Measurements from ENCODE around the gene TNFAIP8L1.

Gene TNFAIP8L1

DNA sequence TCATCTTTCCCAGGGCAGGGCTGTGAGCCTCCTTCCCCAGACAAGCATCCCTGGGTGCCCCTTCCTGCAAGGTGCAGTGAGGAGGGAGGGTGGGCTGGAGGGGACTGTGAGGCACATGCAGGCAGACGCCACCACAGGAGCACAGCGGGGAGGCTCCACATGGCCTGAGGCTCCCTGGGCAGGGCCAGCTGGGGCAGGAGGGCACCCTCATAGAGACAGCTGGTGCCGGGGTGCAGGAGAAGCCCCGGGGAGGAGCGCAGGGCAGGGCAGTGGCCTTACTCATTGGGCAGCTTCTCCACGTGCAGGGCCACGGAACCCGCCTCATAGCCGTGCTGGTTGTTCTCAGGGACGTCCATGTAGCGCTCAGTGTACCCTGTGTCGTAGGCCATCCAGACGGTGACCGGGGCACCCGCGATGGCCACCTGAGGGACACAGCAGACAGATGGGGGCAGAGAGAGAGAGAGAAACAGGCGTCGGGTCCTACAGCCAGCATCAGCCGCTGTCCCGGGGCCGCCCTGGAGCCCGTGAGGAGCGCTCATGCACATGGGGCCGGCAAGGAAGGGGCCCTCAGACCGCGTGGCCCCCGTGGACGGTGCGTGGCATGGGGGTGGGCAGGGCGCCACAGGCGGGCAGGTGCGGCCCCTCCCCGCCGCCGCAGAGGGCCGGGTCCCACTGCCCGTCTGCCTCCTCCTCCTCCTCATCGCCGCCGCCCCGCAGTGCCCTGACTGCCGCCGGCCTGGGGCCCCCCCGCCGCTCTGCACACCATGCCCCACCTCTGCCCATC is 43.3 kb downstream of the TNFAIP8L1 start:
- DNase-seq: no peak

DNA sequence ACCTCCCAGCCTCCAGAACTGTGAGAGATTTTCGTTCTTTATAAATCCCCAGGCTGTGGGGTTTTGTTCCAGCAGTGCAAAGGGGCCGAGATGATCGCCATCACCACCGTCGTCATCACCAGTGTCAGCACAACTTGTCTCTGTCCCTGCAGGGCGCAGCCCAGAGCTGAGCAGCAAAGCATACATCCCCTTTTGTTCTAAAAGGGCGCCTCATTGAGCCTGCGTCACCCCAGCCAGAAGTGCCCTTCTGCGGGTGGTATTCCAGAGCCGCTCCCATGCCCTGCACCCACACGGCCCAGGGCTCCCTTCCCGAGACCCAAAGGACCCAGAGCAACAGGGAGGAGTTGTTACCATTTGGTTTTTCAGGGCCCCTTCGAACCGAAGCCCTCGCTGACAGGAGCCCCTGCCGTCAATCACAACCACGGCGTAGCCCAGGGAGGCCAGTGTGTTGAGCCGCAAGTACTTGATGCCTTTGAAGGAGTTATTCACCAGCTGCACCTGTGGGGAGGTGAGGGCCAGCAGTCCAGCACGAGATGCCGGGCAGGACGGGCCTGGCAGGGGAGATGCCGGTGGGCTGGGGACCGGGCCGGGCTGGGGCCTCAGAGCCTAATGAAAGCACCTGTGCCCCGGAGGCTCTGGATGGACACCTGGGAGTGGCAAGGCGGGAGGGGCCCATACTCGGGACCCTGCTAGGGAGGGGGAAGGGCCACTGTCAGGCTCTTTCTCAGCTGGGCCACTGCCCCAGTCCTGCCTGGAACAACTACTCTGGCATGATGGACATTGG is 45.2 kb downstream of the TNFAIP8L1 start:
- no peak for DNase-seq

DNA sequence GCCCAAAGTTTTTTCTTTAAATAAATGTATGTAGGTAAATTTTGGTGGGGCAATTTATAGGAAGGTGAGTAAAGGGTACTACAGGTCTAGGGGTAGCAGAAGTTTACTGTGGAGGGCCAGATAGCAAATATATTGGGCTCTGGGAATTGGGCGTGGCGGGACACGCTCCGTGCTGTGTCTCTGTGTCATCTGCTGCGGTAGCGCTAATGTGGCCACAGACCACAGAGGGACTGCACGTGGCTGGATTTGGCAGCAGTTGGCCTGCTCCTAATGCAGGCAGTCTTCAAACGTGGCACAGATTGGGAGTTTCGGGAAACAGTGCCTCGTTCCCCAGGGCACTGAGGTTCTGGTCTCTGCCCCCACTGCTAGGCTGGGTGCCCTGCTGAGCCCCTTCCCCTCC is 47.4 kb downstream of the TNFAIP8L1 start:
- no peak for DNase-seq

DNA sequence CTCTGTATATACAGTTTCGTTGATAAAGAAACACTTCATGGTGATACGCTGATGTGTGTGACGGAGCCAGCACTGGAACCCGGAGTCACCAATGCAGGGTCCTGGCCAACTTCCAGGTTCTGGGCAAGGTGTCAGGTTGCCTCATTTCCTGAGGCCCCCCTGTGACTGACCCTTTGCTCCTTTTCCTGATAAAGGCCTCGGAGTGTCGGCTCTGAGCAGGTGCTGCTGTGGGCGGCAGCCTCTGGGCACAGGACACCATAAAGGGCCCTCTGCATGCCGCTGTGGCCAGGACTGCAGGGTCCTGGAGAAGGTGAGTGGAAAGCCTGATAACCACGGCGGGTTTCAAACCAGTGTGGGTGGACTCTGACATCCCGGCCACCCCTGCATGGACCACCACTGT is 48.1 kb downstream of the TNFAIP8L1 start:
- DNase-seq: no peak

DNA sequence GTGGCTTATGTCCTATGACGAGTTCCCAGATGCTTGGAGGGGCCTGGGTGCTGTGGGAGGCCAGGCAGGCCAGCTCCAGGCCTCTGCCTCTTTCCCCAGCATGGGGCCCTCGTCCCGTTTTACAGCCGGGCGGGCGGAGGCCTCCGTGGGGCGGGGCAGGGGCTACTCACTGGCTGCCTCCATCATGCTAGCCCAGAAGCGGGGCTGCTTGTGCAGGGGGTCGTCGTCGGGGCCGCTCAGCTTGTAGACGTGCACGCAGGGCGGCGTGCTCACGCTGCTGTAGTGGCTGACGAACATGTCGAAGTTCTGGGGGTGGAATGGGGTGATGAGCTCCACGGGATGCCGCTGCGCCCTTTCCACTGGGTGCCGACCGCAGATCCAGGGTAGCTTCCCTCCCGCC is 49.3 kb downstream of the TNFAIP8L1 start:
- no peak for DNase-seq

DNA sequence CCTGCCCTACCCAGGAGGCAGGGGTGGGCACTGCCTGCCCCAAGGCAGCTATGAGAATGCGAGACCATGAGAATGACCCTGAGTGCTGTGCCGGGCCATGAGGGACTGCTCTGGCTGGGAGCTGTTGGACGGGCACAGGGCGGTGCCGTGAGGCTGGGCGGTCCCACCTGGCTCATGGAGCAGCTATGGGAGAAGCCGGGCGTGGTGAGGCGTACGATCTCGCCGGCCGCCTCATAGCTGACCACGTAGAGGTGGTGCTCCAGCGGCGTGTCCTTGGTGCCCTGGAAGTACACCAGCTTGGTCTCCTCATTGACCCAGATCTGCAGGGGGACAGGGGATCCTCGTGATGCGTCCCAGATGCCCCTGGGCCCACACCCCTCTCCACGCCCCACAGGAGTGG is 50.1 kb downstream of the TNFAIP8L1 start:
- no peak for DNase-seq

DNA sequence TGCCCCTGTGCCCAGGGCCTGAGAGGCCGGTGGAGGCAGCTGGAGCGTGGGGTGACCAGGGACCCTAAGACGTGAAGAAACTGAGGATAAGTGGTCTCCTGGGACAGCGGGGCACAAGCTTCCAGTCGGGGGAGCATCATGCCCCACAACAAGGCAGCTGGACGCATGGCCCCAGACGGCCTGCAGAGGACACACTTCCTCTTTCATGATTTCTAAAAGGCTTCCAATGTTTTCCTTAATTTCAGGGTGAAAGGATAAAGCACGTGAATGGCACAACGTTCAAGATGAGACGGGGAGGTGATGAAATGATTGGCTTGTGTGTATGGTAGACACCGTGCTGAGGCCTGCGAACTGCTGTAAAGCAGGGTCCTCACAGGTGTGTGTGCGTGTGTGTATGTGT is 51.0 kb downstream of the TNFAIP8L1 start:
- no peak for DNase-seq

DNA sequence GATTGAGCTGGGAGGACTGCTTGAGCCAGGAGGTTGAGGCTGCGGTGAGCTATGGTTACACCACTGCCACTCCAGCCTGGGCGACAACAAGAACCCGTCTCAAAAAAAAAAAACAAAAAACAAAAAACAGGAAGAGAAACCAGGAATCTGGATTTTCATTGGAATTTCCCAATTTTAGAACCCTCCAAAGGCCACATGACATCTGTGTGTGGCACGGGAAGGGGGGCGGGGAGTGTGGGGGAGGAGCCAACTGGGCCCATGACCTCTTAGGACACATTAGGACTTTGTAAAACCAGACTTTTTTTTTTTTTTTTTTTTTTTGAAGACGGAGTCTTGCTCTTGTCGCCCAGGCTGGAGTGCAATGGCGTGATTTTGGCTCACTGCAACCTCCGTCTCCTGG is 52.1 kb downstream of the TNFAIP8L1 start:
- DNase-seq: no peak

DNA sequence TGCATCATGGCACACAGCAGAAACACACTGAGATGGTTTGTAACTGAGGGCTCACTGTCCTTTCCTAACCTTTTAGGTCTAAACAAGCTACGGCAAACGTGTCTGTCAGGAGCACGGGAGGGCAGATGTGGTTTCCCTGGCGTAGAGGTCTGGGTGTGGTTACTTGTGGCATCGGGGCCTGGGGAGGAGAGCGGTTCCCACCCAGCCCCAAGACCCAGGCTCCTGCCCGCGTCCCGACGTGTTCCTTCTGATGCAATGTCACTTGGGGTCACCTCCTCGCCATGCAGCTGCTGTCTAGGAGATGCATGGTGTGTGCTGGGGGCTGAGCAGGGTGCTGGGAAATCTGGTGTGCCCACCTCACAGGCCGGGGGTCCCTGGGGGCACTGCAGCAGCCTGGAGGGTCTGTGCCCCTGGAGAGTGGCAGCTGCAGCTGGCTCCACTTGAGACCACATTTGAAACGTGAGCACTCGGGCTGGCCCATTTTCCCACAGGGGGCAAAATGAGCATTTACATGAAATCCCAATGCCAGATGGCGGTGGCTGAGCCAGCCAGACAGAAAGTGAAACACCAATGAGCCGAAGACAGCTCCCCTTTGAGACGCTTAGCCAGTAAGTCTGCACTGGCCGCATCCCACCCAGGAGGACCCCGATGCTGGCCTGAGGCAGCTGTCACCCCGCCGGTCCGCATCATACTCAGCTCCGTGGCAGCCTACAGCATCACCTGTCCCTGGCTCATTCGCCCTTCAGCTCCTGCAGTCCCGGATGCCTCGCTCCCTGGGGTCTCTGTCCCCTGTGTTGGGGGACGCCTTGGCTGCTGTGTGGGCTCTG is 53.1 kb downstream of the TNFAIP8L1 start:
- DNase-seq: no peak

DNA sequence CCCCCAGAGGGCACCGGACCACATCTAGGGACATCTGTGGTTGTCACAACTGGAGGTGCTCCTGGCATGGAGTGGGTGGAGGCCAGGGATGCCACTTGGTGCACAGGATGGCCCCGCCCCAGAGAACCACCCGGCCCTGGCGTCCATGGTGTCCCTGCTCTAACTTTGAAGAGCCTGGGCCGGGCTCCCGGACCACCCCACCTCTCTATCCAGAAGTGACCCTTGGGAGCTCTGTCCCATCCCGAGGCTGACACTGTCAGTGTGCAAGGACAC is 53.7 kb downstream of the TNFAIP8L1 start:
- DNase-seq: no peak

DNA sequence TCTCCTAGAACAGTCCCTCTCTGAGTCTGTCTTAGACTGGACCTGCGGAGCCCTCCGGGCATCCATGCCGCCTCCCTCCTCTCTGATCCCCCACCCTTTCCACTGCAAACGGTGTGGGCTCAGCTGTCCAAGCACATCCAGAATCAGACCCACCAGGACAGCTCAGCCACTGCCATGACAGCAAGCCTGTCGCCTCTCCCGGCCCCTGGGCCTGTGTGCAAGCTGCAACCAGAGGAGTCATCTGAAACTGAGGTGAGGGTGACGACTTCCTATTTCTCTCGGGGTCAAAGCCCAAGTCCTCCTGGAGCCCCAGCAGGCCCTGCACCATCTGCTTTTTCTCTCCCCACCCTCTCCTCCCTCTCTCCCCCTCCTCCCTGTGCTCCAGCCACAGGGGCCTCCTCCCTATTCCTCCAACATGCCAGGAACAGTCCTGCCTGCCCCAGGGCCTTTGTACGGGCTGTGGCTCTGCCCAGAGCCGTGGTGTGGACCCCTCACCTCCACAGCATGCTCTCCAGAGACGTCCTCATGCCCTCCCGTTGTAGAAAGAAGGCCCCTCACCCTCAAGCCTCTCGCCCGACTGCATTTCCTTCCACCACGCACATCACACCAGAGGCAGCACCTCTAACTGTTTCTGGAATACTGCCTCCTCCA is 54.3 kb downstream of the TNFAIP8L1 start:
- DNase-seq: no peak

DNA sequence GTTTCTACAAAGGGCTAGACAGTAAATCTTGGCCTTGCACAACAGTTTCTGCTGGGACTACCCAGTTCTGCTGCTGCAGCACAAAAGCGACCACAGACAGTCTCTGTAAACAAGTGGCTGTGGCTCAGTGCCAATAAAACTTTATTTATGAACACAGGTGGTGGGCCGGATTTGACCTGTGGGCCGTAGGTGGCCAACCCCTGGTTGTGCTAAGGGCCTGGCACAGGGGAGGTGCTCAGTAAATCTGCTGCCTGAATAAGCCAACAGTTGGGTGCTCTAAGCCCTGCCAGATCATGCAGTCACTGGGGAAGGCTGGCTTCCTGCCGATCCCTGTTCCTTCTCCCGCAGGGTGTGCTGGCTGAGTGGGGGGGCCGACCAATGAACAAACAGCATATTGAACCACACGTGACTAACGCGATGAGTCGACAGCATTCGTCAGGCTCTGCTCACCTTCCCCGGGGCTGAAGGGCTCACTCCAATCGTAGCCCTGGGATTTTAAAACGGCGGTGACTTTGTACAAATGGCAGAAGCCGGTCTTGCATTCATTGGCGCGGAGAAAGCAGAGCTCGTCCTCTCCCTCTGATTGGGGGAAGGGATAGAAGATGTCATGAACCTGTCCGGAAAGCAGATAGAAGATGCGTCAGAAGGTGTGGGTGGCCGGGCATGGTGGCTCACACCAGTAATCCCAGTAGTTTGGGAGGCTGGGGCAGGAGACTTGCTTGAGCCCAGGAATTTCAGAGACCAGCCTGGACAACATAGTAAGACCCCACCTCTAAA is 55.1 kb downstream of the TNFAIP8L1 start:
- no peak for DNase-seq

DNA sequence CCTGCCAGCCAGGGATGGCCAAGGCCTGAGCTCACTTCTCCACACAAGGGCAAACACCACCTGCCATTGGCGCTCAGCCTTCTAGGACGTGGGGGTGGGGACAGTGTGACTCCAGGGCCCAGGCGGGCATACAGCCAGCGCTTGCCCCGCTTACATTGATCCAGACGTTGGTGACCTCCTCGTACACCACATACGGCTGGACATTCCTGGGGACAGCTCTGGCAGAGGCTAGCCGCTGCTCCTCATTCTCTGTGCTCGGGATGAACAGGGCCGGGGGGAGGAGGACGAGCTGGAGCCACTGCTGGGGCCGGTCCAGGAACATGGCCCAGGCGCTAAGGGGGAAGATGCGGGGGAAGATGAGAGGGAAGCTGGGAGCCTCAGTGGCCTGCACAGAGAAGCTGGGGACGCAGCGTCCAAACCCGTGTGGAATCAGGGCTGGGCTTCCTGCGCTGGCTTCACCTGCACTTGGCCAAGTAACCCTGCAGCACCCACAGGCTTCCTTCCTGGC is 56.0 kb downstream of the TNFAIP8L1 start:
- DNase-seq: no peak

DNA sequence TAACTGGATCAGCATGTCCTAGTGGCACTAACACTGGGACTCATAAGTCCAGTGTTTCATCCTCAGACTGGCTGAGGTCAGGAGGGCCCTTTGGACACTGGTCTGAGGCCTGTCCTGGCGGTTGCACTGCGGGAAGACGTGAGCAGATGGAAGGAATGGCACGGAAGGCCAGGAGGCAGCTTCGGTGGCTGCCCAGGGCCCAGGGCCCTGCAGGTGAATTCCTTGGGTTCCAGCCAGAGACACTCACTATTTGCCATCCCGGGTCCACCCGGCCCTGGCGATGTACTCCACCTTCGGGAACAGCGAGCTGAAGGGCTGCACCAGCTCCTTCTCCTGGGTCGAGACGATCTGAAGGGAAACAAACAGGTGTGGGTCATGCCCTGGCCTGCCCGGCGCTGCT is 58.0 kb downstream of the TNFAIP8L1 start:
- DNase-seq: no peak

DNA sequence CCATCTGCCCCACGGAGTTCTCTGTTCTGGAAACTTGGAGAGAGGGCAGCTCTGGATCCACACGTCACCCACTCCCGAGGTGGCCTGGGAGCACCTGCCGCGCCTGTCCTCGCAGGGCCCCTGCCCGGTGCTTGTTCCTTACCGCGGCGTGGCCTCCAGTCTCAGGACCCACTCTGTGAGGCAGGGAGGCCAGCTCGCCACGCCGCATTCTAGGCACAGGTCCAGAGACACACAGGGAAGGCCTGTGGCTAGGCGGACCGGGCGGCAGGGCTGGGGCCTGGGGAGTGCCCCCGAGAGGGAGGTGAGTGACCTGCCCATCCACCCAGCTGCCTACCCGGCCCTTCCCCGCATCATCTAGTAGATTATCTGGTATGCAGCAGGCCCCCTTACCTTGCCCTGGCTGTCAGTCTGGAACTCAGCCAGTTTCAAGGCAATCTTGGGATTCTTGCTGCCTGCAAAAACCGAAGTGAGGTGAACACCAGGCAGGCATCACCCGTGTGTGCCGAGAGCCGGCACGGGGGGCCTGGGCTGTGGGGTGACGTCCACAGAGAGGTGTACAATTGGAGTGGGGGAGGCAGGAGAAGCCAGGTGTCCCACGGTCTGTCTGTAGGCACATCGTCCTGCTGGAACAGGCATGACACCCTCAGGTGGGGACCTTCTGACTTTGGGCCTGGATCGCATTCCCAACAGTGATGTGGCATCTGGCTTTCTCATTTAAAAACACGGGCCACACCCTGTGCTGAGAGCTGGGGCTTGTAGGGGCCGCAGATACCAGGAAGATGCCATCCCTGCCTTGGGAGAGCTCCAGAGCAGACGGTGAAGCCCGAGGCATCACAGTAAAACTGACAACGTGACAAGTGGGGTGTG is 60.7 kb downstream of the TNFAIP8L1 start:
- no peak for DNase-seq

DNA sequence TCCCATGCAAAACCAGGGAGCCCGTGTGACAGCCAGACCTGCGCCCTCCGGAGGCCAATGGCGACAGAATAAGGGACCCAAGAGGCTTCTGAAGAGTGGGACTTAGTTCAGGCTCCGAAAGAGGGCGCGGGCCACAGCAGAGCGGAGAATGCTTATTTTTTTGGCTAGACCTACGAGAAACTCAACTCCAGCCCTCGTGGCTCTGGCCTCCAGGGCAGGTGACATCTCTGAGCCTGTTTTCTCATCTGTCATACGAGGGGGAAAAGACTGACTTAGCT is 61.3 kb downstream of the TNFAIP8L1 start:
- DNase-seq: no peak

DNA sequence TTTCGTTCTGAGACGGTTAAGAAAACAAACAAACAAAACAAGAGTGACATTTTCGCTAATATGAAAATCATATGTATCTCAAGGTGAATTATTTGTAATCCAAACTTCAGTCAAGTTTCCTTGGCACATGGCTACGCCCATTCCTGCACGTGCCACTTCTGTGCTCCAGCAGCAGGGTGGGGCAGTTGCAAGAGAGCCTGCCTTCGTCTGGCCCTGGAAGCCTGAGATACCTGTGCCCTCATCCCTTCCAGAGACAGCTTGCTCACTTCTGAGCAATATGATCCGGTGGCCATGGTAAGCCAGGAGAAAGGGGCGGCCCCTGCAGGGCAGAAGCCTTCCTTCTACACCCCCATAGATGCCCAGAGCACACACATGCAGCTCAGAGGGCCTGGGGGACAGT is 62.2 kb downstream of the TNFAIP8L1 start:
- DNase-seq: no peak

DNA sequence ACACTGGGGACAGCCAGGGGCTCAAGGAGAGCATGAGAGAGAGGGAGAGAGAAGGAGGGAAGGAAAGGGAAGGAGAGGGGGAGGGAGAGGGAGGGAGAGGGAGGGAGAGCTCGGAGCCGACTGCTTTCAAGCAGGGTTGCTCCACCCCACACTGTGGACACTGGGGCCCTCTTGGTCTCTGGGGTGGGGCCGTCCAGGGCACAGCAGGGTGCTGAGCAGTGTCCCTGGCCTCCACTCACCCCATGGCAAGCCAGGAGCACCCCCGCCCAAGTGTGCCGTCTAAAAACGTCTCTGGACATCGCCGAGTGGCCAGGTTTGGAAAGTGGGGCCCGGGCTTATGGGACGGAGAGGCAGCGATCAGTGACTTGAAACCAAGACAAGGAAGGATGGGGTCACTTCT is 63.4 kb downstream of the TNFAIP8L1 start:
- no peak for DNase-seq

DNA sequence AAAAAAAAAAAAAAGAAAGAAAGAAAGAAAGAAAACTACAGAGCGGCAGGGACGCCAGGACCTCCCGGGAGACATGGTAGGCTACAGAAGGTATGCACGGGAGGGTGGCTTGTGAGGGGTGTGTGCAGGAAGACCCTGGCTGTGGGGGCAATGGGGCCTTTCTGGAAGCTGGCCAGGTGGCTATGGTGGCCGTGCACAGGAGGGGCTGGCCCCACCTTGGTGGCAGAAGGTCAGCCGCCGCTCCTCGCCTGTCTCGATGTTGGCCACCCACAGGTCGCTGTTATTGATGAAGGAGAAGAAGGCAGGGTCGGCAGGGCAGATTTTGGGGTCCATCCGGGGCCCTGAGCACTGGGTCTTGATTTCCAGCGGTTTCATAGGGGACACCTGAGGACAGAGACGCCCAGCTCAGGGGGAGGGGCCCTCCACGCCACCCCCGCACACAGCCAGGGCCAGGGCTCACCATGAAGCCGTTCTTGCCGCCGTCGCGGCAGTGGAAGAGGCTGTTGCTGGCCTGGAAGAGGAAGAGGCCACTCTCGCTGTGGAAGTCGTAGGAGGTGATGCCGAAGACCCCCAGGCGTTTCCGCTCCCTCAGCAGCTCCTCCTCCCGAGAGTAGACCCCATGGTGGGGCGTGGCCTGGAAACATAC is 64.5 kb downstream of the TNFAIP8L1 start:
- DNase-seq: no peak

DNA sequence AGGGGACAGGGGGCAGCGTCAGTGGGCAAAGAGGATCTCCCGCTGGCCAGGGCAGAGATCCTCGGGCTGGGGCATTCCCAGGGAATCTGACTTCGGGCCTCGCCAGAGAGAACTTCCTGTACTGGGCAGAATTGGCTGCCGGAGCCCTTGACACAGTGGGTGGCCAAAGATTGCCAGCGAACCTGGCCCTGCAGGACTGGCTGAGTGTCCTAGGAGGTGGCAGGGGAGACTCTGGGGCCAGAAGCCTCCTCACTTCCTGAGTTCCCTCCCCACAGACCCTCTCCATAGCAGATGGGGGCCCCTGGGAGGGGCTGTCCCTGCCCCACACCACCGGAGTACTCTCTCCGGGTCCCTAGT is 65.0 kb downstream of the TNFAIP8L1 start:
- no peak for DNase-seq

Data from activated gamma-delta T cell treated with Interleukin-2 at 50 U/mL for 16 hours (primary cell).